Measurements from ENCODE around the gene KLHDC8B.
A peak's percentile ranks its signal among the peaks of the same experiment; 100 is the strongest.

KLHDC8B gene

DNA sequence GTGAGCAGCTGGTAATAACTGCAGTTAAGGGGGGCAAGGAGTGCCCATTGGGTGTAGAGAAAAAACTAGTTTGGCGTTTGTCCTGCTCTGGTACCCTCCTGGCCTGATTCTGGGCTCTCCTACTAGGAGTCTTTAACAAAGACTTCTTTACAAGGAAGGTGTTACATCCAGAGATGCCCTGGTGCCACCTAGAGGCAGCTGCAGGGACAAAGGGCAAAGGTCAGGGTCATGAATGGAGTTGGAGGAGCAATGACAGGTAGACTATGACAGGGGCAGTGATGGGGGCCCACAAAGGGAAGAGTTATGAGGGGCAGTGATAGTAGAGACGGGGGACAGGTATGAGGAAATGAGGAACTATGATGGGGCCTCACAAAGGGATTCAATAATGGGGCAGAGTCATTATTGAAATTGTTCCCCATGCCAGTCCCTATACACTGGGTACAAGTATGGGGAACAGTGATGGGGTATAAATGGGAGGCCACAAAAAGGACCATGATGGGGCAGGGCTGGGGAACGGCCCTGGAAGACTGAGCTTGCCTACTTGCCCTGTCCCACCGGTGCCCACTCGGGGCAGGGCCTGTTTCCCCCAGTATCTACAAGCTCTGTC lies 13.2 kb upstream of the KLHDC8B start:
- H3K4me3 ChIP-seq (ENCODE audit: low read length): no peak overlapping the region
- TF ChIP-seq, protein P1, sequence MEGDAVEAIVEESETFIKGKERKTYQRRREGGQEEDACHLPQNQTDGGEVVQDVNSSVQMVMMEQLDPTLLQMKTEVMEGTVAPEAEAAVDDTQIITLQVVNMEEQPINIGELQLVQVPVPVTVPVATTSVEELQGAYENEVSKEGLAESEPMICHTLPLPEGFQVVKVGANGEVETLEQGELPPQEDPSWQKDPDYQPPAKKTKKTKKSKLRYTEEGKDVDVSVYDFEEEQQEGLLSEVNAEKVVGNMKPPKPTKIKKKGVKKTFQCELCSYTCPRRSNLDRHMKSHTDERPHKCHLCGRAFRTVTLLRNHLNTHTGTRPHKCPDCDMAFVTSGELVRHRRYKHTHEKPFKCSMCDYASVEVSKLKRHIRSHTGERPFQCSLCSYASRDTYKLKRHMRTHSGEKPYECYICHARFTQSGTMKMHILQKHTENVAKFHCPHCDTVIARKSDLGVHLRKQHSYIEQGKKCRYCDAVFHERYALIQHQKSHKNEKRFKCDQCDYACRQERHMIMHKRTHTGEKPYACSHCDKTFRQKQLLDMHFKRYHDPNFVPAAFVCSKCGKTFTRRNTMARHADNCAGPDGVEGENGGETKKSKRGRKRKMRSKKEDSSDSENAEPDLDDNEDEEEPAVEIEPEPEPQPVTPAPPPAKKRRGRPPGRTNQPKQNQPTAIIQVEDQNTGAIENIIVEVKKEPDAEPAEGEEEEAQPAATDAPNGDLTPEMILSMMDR (conservative IDR thresholded peaks at IDR 0.05; ENCODE audit: low read depth, low read length): peak; percentile 41
- DNase-seq (ENCODE audit: low read depth): no peak

DNA sequence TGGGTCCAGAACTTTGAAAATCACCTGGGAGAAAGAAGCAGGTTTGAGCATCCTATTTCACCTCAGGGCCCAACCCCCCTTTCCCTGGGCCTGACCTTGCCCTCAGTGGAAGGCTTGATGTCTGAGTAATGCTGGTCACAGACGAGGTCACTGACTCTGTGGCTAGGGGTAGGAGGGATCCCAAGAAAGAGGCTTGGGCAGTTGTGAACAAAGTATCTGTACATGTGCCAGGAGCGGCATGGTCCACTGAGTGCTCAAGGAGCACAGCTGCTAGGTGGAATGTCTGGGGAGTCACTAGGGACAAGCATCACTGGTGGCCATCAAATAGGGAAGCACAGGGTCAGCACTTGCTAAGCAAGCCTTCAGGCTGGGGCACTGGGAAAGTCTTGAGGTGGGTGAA lies 12.6 kb upstream of the KLHDC8B start:
- DNase-seq (ENCODE audit: low read depth): no peak
- no peak overlapping the region for H3K4me3 ChIP-seq (ENCODE audit: low read length)
- TF ChIP-seq, protein P1 (conservative IDR thresholded peaks at IDR 0.05; ENCODE audit: low read depth, low read length): no peak

DNA sequence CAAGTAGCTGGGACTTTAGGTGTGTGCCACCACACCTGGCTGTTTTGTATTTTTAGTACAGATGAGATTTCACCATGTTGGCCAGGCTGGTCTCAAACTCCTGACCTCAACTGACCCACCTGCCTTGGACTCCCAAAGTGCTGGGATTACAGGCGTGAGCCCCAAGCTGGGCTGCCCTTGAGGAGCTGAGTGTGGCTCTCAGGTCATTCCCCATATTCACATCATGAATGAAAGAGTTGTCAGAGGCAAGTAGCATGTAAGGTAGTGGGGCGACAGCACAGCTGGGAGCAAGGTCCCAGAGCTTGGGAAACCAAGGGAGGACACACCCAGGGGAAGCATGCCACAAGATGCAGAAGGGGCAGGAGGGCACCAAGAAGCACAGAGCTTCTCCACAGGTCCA lies 10.2 kb upstream of the KLHDC8B start:
- TF ChIP-seq, protein P1 (conservative IDR thresholded peaks at IDR 0.05; ENCODE audit: low read depth, low read length): no peak
- DNase-seq (ENCODE audit: low read depth): no peak
- H3K4me3 ChIP-seq (ENCODE audit: low read length): no peak overlapping the region

DNA sequence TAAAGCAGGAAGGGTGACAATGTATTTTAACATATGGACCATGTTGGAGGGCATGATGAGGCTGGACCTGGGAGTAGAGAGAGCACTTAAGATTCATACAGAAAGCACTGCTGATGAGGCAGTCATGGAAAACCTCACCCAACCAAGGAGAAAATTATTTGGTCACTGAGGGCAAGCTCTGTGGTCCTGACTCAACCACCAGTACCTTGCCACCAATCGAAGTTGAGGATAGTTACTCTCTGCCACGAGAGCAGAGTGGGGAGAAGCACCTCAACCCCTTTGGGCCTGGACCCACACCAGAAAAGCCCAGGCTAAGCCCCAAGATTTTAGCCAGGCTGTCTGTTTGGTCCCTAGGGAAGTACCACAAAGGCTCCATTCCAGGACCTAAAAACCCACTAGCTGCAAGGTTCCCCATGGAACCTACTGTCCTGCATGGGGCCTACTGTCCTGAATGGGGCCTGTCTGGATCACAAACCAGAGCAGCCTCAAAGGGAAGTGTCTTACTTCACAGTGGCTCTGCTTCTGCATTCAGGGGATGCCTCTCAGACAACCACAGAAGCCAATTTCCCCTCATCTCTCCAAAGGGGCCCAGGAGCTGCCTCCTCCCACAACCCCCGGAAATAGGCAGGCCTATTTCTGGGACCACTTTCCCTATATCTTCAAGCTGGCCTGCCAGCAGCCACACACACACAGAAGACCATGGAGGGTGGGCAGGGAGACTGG lies 9.4 kb upstream of the KLHDC8B start:
- H3K4me3 ChIP-seq (ENCODE audit: low read length): no peak overlapping the region
- TF ChIP-seq, protein P1 (conservative IDR thresholded peaks at IDR 0.05; ENCODE audit: low read depth, low read length): no peak
- DNase-seq (ENCODE audit: low read depth): no peak

DNA sequence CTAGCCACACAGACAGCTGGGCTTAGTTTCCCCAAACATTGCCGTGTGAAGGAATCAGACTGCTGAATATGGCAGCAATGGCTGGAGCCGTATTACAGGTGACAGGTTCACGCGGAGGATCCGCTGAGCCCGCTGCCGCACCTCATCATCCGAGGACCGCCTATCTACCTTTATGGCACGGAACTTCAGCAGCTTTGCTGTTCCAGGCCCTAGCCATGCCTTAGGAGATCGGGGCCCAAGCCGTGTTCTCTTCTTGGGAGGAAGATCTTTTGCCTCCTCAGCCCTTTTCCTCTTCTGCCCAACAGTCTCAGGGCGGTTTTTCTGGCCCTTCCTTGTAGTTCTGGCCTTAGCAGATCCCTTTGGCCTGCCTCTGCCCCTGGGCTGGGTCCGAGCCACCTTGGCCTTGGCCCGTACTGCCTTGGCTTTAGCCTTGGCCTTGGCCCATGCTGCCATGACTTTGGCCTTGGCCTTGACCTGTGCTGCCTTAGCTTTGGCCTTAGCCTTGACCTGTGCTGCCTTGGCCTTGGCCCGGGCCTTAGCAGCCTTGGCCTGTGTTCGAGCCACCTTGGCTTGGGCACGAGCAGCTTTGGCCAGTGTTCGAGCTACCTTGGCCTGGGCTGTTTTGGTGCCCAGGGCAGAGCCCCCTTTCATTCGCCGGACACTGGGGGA lies 8.5 kb upstream of the KLHDC8B start:
- TF ChIP-seq, protein P1 (conservative IDR thresholded peaks at IDR 0.05; ENCODE audit: low read depth, low read length): no peak
- no peak overlapping the region for H3K4me3 ChIP-seq (ENCODE audit: low read length)
- no peak for DNase-seq (ENCODE audit: low read depth)

DNA sequence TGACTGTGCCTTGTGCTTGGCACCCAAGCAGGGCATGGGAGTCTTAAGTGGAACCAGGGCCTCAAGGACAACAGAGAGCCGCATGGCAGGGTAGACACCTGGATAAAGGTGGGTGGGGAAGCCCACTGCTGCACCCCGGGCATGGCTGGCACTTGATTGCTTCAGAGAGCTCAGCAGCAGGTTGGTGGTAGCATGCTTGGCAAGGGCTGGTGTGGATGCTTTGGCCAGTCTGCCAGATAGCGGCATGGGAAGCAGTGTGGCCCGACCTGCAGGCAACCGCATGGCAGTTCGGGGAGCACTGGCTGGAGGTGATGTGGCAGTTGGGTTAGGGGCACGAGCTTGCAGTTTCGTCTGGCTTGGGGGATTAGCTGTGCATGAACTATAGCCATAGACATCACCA lies 7.8 kb upstream of the KLHDC8B start:
- TF ChIP-seq, protein P1 (conservative IDR thresholded peaks at IDR 0.05; ENCODE audit: low read depth, low read length): no peak
- H3K4me3 ChIP-seq (ENCODE audit: low read length): no peak overlapping the region
- no peak for DNase-seq (ENCODE audit: low read depth)
